Kidney (tissue), 14 donors: ENCODE data around the gene SPPL2C. TPM values are rescaled to one million over a fixed set of nuclear protein-coding genes. Genes with fewer than 3 reads are reported as not detected.

Source experiments
- DNase-seq, 5 donors: peaks; one replicate each; pipeline ENCODE4 v3.0.0-alpha.2; 2013 to 2020
- FAIRE-seq: peaks from 2 replicates; lab custom pipeline; 2012; peaks lifted over from hg19 to GRCh38; lab: Jason Lieb, UNC
- H3K27ac ChIP-seq, 2 donors: one replicate each; pipeline ENCODE4 v1.7.0; 2013; ENCODE audit warnings: low read depth in 2 of 2, low read length in 2 of 2, inconsistent platforms in 1 of 2
- H3K27me3 ChIP-seq: one replicate; pipeline ENCODE4 v1.7.1; 2013; ENCODE audit warnings: low read length, inconsistent platforms; ENCODE audit not compliant: control insufficient read depth, insufficient read depth
- H3K36me3 ChIP-seq, 3 donors: one replicate each; pipeline versions ENCODE4 v1.7.0 to v1.7.1; 2013; ENCODE audit warnings: low read length in 3 of 3, control low read depth in 1 of 3, inconsistent platforms in 1 of 3; ENCODE audit not compliant: insufficient read depth in 3 of 3, control insufficient read depth in 2 of 3
- H3K4me1 ChIP-seq, 3 donors: one replicate each; pipeline versions ENCODE4 v1.7.0 to v1.7.1; 2013; ENCODE audit warnings: low read length in 3 of 3, inconsistent platforms in 1 of 3, low read depth in 1 of 3; ENCODE audit not compliant: control insufficient read depth in 2 of 3, insufficient read depth in 2 of 3
- H3K4me3 ChIP-seq, 3 donors: one replicate each; pipeline versions ENCODE4 v1.7.0 to v1.8.1; 2013; ENCODE audit warnings: low read length in 3 of 3, control low read depth in 1 of 3, inconsistent platforms in 1 of 3
- H3K9ac ChIP-seq, 3 donors: one replicate each; pipeline versions ENCODE4 v1.7.0 to v1.7.1; 2013; ENCODE audit warnings: low read length in 3 of 3, control low read depth in 1 of 3, inconsistent platforms in 1 of 3
- H3K9me3 ChIP-seq, 3 donors: one replicate each; pipeline versions ENCODE4 v1.7.0 to v1.7.1; 2013; ENCODE audit warnings: low read length in 3 of 3, control low read depth in 1 of 3, inconsistent platforms in 1 of 3; ENCODE audit not compliant: control insufficient read depth in 2 of 3, insufficient read depth in 1 of 3
- intact Hi-C: fragments of 100-400 bp; cut with DNase I; formaldehyde crosslinking; loops from one replicate; pipeline ENCODE4 v1.11.1; 2022
- polyA plus RNA-seq: library from polyadenylated mRNA; stranded (reverse); fragments of 350-450 nt; fragmentation: Illumina TruSeq; extraction: RNeasy Lipid Tissue Mini Kit (QIAGEN cat#74804); gene quantifications from one replicate; pipeline ENCODE4 v1.2.3, GENCODE V29; 2014; ENCODE audit warnings: low read depth, low replicate concordance; ENCODE audit not compliant: insufficient read depth
- total RNA-seq: library from RNA; stranded (reverse); fragmentation: NEBNext Ultra II Directional; extraction: Animal tissue kit (Norgen Biotek cat#: 25700); gene quantifications from one replicate; pipeline ENCODE4 v1.2.1, GENCODE V29; 2021
- TF ChIP-seq, protein P1 (sequence below): IDR thresholded peaks from 3 replicates; pipeline ENCODE4 v1.5.1; 2012; ENCODE audit warnings: mild to moderate bottlenecking, moderate library complexity, borderline replicate concordance; ENCODE audit not compliant: insufficient read depth; ENCODE audit errors: extremely low read depth
- donor health status: control.
- donor health status: control.
- donor health status: control.
- donor health status: control.
- donor health status: control.
- donor health status: DM: yes; HTN: yes; CAD: no.
- donor health status: Normal renal cell carcinoma (clear cell type).

Gene SPPL2C
- total and polyA plus RNA-seq, 2 donors from 2014 or later = not detected

DNA sequence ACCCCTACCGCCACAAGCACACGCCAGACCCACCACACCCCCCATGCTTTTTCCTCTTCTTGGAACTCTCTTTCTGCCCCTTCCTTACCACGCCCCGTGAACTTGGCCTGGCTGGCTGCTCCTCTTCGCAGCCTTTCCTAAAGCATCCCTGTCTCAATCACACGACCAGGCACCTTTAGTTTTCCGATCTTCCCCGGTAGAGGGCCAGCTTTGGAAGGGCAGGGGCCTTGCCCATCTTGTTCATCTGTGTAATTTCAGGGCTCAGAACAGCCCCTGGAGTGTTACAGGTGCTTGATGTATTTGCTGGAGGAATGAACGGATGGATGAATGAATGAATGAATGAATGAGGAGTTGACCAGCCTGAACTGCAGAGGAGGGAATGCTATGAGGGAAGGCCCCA, 3.7 kb downstream of the SPPL2C start:
- intact Hi-C loops = no loop called here
- H3K9me3 ChIP-seq = no peaks in the 10 kb centered on the region
- no peaks in the 10 kb centered on the region for H3K27me3 ChIP-seq
- TF ChIP-seq, protein P1, sequence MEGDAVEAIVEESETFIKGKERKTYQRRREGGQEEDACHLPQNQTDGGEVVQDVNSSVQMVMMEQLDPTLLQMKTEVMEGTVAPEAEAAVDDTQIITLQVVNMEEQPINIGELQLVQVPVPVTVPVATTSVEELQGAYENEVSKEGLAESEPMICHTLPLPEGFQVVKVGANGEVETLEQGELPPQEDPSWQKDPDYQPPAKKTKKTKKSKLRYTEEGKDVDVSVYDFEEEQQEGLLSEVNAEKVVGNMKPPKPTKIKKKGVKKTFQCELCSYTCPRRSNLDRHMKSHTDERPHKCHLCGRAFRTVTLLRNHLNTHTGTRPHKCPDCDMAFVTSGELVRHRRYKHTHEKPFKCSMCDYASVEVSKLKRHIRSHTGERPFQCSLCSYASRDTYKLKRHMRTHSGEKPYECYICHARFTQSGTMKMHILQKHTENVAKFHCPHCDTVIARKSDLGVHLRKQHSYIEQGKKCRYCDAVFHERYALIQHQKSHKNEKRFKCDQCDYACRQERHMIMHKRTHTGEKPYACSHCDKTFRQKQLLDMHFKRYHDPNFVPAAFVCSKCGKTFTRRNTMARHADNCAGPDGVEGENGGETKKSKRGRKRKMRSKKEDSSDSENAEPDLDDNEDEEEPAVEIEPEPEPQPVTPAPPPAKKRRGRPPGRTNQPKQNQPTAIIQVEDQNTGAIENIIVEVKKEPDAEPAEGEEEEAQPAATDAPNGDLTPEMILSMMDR = no peak
- no peaks in the 10 kb centered on the region for H3K4me1 ChIP-seq
- DNase-seq = no peak
- no peak overlapping the region for H3K27ac ChIP-seq
- H3K4me3 ChIP-seq = no peak overlapping the region
- FAIRE-seq = no peak
- H3K36me3 ChIP-seq = no peaks in the 10 kb centered on the region
- H3K9ac ChIP-seq = no peak overlapping the region

DNA sequence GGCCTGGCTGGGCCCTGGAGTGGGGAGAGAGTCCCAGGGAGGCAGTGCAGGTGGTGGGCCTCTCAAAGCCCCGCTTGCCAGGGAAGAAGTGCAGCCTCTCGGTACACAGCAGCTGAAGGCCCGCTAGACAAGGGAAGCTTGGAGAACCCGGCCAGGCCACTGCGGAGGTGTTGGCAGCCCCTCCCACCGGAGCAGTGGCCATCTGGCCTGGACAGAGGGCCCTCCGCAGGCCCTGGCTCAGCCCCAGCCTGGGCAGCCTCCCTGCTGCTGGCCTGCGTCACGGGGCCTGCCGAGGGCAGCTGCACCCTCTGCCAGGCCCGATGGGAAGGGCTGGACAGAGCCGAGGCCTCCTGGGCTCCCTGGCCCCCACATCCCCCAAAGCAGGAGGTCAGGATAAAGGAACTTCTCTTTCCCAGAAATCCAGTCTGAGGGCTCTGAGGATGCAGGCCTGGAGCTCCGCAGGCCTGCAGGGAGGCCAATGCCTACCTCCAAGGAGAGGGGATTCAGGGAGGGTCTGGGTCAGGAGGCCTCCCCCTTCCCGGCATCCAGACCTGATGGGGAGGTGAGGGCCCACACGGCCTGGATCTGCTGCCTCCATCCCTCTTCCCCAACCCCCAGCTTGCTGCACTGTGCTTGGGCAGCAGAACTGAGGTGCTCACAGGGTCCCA, 4.3 kb downstream of the SPPL2C start:
- Histone ChIP-seq H3K9me3 (no peaks in the 10 kb centered on the region), H3K27me3 (no peaks in the 10 kb centered on the region), H3K4me3 (no peak overlapping the region), H3K27ac (no peak overlapping the region), H3K9ac (no peak overlapping the region), H3K36me3 (no peaks in the 10 kb centered on the region), H3K4me1 (no peaks in the 10 kb centered on the region)
- DNase-seq = no peak
- no peak for FAIRE-seq
- intact Hi-C loops = no loop called here
- TF ChIP-seq, protein P1 = no peak

- Histone ChIP-seq H3K27me3 (no peaks in the 10 kb centered on the region), H3K9ac (no peak overlapping the region), H3K4me3 (no peak overlapping the region), H3K9me3 (no peaks in the 10 kb centered on the region), H3K4me1 (no peaks in the 10 kb centered on the region), H3K36me3 (no peaks in the 10 kb centered on the region), H3K27ac (no peak overlapping the region)
- TF ChIP-seq, protein P1 = no peak
- intact Hi-C loops = no loop called here
- no peak for FAIRE-seq
- no peak for DNase-seq
These were observed 4.9 kb downstream of the SPPL2C start for GRCh38 chr17:45849536-45849990.
